Cardiac ventricle fibroblast (primary cell): ENCODE data around the gene DPM3. TPM values are rescaled to one million over a fixed set of nuclear protein-coding genes. Genes with fewer than 3 reads are reported as not detected.

Experiments used
- total RNA-seq: library from RNA; depleted of rRNA; stranded (reverse); fragments of >200 nt; gene quantifications from 2 replicates; pipeline ENCODE4 v1.2.3, GENCODE V29; 2015

Gene DPM3, protein sequence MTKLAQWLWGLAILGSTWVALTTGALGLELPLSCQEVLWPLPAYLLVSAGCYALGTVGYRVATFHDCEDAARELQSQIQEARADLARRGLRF
- total RNA-seq = 38.6 and 50.3 TPM in 2 replicates

DNA sequence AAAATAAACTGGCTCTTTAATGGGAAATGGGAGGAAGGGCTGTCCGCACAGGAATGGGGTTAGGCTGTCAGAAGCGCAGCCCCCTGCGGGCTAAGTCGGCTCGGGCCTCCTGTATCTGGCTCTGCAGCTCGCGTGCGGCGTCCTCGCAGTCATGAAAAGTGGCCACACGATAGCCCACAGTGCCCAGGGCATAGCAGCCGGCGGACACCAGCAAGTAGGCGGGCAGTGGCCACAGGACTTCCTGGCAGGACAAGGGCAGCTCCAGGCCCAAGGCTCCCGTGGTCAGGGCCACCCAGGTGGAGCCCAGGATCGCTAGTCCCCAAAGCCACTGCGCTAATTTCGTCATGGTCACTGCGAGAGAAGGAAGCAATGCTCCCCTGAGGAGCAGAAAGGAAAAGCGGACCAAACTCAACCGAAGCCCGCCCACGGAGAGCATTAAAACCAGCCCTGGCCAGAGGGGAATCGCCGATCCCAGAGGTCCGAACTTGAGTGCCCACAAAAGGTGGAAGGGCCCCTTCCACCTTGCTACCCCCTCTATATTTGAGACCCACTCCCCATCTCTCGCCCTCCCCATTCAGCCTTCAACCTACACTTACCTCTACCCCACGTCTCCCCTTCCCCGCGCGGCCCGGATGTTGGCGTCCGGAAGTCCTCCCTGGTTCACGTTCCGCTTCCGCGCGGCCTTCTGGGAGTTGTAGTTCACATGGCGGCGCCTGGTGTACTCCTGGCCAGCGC lies at the start of gene DPM3:
Gene DPM3 (minus strand): TSS at position 637 of the 735 bp plus-strand sequence. CDS start 291 bp downstream, at position 346.

DNA sequence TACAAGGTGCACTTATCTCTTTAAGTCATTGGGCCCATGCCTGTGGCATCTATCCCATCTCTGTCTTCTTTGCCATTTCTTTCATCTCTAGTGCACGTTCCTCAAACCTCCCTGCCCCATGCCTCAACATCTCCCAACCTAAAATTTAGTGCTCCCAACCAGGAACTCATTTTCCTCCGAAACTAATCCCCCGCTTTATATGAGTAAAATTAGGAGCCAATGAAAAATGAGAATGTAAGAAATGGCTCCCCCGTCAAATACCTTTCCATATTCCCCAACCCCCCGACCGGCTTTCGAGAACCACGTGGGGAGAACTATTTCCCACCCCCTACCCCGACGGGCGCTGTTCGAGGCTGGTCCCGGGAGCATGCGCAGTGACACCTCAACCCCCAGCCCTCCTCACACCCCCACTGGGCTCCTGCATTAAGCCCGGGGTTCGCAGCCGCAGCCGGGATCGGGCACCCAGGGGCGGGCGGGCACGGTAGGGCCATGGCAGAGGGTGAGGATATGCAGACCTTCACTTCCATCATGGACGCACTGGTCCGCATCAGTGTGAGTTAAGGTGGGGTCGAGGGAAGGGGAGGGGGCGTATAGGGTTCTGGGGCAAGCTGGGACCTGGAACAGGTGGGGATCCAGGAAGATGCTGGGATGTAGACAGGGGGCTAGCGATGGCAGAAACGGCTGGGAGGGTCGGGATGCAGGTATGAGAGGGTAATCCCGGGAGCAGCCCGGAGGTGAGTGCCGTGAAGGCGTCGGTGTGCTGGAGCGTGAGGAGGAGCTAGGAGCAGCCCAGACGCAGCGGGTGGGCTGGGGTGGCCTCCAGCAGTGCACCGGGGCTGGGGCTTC lies 33.4 kb upstream of the DPM3 start, which contains the start of gene TRIM46:
Gene TRIM46 (plus strand): TSS at position 372 of the 846 bp plus-strand sequence. CDS start 118 bp downstream, at position 490.

DNA sequence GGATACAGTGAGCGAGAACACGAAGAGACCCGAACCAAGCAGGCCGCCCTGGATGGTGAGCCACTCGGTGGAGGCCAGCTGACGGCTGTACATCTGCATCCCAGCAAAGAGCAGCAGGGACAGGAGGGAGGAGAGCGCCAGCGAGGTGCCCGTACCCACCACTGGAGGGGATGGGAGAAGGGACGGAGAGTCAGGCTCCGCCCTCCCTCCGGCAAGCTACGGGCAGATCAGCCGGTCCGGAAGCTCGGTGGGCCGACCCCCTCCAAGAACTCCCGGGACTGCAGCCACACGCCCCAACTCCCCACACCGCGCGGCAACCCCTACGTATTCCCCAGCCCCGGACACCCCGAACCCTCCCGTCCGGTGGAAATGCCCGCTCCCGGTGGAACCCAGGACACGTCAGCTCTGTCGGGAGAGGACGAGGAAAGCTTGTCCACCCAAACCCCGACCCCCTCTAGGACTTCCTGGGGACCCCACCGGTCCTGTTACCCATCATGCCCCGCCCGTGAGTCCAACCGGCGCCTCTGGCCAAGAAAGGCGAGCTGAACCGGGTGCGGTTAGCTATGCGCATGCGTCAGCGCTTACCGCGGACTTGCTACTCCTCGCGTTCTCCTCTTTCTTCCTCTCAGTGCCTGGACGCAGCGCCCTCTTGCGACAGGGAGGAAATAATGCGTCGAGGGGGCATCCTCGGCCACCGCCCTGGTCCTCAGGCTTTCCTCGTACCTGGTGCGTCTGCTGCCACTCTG lies 32.6 kb upstream of the DPM3 start, which contains the start of gene KRTCAP2:
Gene KRTCAP2 (minus strand): TSS at position 573 of the 746 bp plus-strand sequence. CDS start 80 bp downstream, at position 493.

DNA sequence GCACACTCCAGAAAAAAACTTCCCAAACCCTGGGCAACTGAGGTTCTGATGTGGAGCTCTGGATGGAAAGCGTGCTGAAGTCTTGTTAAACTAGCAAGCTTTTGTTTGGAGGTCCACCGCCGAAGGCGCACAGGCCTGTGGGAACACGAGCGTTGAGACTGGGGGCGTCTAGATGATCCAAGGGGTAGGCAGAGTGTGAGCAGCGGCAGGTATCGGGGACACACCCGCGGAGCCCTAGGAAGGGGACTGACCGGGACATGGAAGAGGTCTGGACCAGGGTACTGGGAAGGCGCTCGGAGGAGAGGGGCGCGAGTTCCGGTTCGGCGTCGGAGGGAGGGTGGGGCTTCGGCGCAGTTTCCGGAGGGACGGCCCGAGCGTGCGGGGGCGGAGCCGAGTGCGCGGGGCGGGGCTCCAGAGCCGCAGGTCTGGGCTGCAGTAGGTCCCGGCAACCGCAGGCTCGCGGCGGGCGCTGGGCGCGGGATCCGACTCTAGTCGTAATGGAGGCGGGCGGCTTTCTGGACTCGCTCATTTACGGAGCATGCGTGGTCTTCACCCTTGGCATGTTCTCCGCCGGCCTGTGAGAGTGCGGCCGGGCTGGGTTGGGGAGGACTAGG lies 4.8 kb downstream of the DPM3 start, which contains the start of gene SLC50A1:
Gene SLC50A1 (plus strand): TSS at position 438 of the 614 bp plus-strand sequence. CDS start 60 bp downstream, at position 498.

DNA sequence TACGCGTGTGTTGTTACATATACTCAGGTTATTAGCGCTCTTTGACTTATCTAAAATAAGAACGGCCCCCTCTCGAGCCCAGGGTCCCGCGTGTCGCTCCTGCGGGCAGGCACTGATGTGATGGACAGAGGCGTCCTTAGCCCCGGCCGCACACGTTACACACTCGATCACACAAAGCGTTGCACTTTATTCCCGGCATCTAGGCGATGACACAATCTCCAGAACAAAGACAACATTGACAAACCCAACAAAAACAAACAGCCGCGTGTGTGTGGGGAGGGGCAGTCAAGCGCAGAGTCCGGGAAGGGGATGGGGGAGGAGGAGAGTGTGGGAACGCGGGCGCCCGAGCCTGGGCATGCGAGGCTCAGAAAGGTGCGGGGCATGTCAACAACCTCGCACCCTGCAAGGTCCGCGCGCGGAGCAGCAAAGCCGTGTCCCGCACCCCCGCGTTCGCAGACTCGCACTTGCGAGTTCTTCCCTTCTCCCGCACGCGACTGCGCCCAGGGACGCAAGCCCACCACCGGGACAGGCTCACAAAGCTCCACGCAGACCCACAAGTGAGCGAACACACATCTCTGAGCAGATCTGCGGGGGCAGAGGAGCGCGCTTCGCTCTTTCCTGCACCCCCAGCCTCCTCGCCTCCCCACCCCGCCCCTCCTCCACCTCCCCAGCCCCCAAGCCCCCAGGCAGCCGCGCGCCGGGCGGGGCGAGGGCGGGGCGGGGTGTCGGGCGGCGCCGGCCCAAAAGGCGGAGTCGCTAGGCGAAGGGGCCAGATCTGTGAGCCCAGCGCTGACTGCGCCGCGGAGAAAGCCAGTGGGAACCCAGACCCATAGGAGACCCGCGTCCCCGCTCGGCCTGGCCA lies 13.0 kb downstream of the DPM3 start, which contains the start of gene EFNA1:
Gene EFNA1 (plus strand): TSS at position 772 of the 862 bp plus-strand sequence. CDS start 102 bp downstream, outside the sequence.

Other genes with a start within 250 kb of the DPM3 start
- gene PMVK, start 203.8 kb downstream of the DPM3 start, total RNA-seq = 12.0 and 12.4 TPM in 2 replicates
- 65.3 and 66.9 TPM in 2 replicates for gene PBXIP1, start 184.4 kb downstream of the DPM3 start, total RNA-seq
- 13.1 and 14.0 TPM in 2 replicates for gene PYGO2, start 178.7 kb downstream of the DPM3 start, total RNA-seq
- gene SHC1, start 169.8 kb downstream of the DPM3 start, total RNA-seq = 255 and 277 TPM in 2 replicates
- 24.4 and 27.5 TPM in 2 replicates for gene CKS1B, start 165.8 kb downstream of the DPM3 start, total RNA-seq
- 10.0 and 13.7 TPM in 2 replicates for gene FLAD1, start 157.2 kb downstream of the DPM3 start, total RNA-seq
- not detected in 2 replicates for gene LENEP, start 146.9 kb downstream of the DPM3 start, total RNA-seq
- gene ZBTB7B, start 137.7 kb downstream of the DPM3 start, total RNA-seq = 16.1 and 19.1 TPM in 2 replicates
- gene DCST2, start 106.8 kb downstream of the DPM3 start, total RNA-seq = 0.06 TPM in 1 of 2 replicates, not detected in the other
- not detected in 2 replicates for gene DCST1, start 106.7 kb downstream of the DPM3 start, total RNA-seq
- gene ADAM15, start 89.2 kb downstream of the DPM3 start, total RNA-seq = 45.5 and 52.4 TPM in 2 replicates
- gene EFNA4, start 76.8 kb downstream of the DPM3 start, total RNA-seq = 9.6 and 9.8 TPM in 2 replicates
- 1.2 and 1.8 TPM in 2 replicates for gene EFNA3, start 61.7 kb downstream of the DPM3 start, total RNA-seq
- 9.2 and 14.2 TPM in 2 replicates for gene EFNA1, start 12.7 kb downstream of the DPM3 start, total RNA-seq
- gene SLC50A1, start 4.7 kb downstream of the DPM3 start, total RNA-seq = 21.6 and 28.6 TPM in 2 replicates
- gene KRTCAP2, start 32.8 kb upstream of the DPM3 start, total RNA-seq = 130 and 151 TPM in 2 replicates
- 0.75 and 1.3 TPM in 2 replicates for gene TRIM46, start 33.3 kb upstream of the DPM3 start, total RNA-seq
- 10.3 and 16.4 TPM in 2 replicates for gene THBS3, start 67.4 kb upstream of the DPM3 start, total RNA-seq
- 30.4 and 47.7 TPM in 2 replicates for gene MTX1, start 68.2 kb upstream of the DPM3 start, total RNA-seq
- 23.7 and 28.2 TPM in 2 replicates for gene ENTREP3, start 115.0 kb upstream of the DPM3 start, total RNA-seq
- 49.4 and 68.1 TPM in 2 replicates for gene SCAMP3, start 121.8 kb upstream of the DPM3 start, total RNA-seq
- gene CLK2, start 133.0 kb upstream of the DPM3 start, total RNA-seq = 15.2 and 19.1 TPM in 2 replicates
- 0.06 and 0.15 TPM in 2 replicates for gene HCN3, start 136.9 kb upstream of the DPM3 start, total RNA-seq
- not detected in 2 replicates for gene PKLR, start 160.9 kb upstream of the DPM3 start, total RNA-seq
- gene FDPS, start 168.3 kb upstream of the DPM3 start, total RNA-seq = 80.5 and 81.6 TPM in 2 replicates
- gene RUSC1, start 180.4 kb upstream of the DPM3 start, total RNA-seq = 24.9 and 29.3 TPM in 2 replicates